NCI-H1092 treated with DMSO at 0.1 percent for 48 hours (cell line): ENCODE measurements around the gene SEC11C.

Experiments used
- DNase-seq: peaks from one replicate; lab custom pipeline; 2025; lab: John Stamatoyannopoulos, UW

The SEC11C gene

DNA sequence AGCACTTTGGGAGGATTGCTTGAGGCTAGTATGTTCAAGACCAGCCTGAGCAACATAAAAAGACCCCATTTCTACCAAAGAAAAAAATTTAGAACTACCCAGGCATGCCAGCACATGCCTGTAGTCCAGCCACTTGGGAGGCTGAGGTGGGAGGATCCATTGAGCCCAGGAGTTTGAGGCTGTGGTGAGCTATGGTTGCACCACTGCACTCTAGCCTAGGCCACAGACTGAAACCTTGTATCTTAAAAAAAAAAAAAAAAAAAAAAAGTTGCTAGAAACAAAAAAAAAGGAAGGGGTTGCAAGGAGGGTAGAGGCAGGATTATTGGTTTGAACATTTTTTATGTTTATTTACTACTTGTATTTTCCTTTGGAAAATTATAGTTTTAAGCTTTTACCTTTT is 4.8 kb downstream of the SEC11C start:
- DNase-seq: no peak

DNA sequence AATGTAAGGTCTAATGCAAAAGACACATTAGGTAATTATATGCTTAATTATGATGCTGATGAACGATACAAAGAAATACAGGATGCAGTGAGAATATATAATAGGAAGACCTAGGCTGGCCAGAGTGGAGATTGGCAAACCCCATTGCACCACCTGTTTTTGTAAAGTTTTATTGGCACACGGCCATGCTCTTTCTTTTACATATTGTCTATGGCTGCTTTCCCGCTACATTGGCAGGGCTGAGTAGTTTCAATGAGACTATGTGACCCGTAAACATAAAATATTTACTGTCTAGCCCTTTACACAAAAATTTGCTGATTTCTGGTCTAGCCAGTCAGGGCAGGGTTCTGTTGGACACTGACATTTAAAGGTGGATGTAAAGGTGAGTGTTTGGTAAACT is 5.4 kb downstream of the SEC11C start:
- peak; percentile 91 for DNase-seq

DNA sequence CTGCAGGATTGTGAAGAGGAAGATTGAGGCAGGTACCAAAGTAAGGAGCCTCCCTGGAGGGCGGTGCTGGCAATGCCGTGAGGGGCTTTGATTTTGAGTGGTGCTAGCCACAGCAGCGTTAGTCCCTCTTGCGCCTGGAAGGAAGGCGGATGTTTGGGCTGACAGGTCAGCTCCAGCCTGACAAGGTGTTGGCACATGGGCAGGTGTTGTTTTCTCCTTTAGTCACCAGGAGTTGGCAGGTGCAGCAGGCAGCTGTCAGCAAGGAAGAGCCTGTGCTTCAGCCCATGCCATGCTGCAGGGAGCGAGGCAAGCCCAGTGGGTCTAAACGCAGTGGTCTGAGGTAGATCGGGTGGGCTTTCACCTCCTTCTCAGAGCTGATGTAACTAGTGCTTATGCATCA is 8.5 kb downstream of the SEC11C start:
- peak; percentile 66 for DNase-seq

DNA sequence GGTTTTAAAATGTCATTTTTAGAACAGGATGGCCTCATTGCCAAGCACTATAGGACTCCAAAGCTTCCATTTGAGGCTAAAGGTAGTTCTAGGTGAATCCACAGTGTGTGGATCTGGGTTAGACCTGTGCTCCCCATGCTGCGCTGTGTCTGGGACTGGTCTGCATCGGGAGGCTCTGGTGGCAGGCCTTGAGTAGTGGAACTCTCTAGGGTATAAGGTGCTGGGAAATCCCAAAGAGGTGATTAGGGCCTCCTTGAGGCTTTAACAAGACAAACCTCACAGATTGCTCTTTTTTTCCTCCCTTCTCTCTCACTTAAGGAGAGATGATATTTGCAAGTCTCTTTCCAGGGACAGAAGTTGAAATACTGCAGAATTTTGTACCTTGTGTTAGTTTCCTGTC is 9.3 kb downstream of the SEC11C start:
- DNase-seq: no peak

DNA sequence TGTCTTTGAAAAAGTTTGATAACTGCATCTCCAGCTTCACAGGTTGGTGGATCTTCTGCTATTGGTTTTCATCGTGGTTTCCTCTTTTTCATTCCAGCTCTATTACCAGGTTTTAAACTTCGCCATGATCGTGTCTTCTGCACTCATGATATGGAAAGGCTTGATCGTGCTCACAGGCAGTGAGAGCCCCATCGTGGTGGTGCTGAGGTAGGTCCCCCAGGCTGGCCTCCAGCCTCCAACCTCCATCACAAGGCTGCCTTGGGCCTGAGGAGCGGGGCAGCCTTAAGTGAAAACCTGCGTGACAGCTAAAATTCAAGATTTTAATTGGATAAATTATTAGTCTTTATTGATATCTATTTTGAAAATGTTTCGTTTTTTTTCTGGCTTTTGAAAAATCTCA is 9.7 kb downstream of the SEC11C start:
- no peak for DNase-seq

DNA sequence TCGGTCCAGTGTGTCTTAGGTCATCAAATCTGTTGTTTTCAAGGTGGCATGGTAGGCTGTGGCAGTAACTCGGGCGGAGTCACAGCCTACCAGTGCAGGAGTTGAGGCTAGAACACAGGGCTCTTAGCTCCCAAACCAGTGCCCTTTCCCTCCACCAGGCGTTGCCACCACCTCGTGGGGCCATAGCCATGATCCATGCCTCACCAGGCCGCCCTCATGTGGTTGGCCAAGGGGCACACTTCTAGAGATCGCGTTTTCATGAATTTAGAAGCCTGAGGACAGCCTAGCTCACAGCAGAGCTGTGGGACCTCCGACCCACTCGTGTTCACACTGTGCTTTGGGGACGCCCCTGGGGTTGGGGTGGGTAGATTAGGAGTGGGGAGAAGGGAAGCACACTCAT is 10.6 kb downstream of the SEC11C start:
- DNase-seq: no peak

DNA sequence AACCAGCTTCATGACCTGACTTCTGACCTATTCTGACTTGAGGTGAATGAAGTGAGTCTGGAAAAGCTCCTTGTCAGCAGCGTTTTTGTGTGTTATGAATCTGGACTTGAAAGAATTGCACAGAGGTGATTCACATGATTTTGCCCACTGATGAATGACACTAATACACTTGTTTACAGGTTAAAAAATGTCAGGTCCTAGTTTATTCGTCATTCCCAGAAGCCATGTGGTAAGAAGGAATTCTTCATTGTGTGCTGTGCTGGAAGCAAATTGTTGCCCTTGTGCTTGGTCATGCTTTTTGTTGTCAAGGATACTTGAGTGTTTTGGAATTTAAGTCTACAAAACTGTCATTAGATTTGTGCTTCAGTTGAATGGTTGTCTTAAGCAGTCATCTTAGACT is 15.5 kb downstream of the SEC11C start:
- DNase-seq: no peak

DNA sequence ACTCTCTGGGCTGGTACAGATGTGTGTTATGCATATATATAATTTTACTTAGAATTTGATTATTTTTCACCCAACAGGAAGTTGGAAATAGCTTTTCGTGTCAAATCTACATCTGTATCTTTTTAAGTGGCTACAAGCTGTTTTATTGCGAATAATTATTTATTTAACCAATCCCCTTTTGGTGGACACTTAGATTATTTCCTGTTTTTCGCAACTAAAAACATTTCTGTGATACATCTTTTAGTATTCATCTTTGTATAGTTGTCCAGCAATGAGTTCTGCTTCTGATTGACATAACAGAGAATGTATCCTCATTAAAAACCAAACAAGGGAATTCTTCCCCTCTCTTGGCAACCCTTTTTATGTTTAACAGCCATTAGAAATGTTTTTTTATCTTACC is 16.6 kb downstream of the SEC11C start:
- DNase-seq: no peak

DNA sequence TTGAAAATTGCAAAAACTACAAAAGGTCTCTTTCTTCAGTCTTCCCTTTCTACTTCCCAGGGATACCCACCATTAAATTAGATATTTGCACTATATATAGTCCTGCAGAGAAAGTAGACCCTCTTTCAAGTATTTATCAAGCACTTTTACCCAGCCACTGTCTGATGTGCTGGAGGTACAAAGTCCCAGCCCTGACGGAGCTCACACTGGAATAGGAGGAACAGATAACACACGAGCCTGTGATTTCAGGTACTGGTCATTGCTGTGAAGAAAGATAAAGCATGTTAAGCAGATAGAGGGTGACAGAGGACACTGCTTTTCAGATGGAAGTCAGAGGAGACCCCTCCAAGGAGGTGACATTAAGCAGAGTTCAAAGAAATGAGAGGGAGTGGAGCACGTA is 19.6 kb downstream of the SEC11C start:
- no peak for DNase-seq

DNA sequence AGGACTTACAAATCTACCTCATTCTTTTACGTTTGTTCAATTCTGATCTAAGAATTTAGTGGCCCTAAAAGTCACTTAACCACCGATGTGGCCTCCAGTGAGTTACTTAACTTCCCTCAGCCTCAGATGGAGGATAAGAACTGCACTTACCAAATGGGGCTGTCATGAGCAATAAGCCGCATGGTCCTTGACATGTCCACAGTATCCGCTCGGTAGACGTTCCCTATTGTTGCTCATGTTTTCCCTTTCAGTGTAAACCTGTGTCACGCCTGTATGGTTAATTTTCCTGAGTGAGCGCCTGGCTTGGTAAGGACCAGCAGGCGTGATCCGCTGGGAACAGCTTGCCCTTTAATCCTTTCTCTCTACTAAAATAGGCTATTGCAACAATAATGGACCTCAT is 20.3 kb downstream of the SEC11C start:
- no peak for DNase-seq

DNA sequence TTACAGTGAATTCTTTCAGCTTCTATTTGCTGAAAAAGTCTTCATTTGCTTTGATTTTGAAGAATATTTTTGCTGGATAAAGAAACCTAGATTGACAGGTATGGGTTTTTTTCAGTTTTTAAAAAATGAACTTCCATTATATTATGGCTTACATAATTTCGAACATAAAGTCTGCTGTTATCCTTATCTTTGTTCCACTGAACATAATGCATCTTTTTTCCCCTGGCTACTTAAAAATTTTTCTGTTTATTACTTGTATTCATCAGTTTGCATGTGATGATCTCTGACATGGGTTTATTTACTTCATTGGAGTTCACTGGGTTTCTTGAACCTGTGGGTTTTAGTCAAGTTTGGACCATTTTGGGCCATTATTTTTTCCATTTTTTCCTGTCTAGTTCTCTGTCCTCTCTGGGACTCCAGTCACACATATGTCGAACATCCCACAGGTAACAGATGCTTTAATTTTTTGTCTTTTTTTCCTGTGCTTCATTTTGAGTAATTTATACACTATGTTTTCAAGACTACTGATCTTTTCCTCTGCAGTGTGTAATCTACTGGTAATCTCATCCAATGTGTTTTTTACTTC is 33.1 kb downstream of the SEC11C start:
- DNase-seq: no peak

DNA sequence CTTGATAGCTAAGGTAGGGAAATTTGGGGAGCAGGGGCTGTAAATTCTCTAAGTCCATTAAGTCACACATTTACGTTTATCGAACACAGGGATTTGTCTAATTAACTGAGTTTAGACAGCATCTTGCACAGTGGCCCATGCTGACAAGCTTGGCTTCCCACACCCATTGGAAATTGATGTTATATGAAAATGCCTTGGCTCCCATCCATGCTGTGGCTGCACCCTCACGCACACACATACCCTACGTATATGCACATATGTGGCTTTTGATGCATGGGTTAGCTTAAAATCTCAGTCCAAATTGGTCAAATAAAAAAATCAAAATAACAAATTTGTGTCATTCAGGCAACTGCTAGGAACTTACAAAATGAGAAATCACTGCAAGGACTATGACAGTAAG is 37.8 kb downstream of the SEC11C start:
- no peak for DNase-seq

DNA sequence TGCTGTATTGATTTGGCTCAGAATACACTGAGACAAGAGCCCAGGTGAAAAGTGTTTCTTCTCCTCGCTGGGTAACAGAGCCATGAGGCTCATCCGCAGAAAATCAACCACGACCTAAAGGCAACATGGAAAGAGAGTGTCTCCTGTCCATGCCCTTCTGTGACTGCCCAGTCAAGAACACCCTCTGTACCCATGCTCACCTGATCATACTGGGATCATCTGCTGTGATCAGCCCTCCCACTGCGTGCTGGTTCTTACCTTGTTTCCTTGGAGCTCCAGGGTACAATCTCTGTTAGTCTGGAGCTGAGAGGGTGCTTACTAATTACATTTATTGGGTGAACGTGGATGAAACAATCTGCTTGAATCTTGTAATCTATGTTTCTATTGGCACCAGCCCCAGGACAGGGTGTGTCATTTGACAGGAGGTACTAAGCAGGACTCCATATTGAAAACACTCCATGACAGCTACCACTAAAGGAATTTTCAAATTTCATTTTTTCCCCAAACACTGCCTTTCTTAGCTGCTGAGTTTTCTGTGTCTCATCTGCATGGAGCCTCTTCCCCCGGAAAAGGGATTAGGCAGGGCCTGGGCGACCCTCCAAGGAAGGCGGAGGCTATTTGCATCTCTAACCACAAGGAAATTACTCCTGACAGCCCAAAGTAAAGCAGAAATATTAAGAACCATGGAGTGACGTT is 40.6 kb downstream of the SEC11C start:
- no peak for DNase-seq

DNA sequence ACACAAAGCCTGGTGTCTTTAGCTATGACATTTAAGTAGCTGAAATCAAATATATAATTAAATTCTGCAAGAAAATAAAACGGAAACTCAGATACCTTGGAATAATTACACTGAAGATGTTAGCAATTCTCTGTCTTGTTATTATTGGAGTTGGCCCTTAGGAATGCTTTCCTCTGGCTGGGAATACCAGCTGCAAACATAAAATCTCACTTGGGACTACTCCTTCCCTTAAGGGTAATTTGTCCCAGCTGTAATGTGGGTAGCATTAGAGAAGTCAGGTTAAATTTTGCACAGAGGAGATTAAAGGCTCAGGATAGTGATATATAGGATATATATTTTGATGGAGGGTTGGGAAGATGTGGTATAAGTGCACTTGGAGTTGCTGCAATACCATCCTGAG is 43.0 kb downstream of the SEC11C start:
- no peak for DNase-seq

DNA sequence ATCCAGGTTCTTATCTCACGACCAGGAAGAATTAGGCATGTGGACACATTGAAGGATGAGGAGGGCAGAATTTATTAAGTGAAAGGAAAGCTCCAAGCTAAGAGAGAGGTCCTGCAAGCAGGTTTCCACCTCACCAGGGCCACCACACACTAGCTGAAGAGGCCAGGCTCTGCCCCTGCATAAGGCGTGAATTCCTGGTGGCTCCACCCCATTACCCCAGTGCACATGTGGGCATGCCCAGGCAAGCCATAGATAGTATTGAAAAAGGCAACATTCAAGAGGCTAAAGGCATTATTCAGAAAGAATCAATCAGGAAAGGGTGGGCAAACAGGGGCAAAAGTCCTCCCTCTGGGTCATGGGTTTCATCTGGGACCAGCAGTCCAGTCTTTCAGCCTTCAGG is 49.3 kb downstream of the SEC11C start:
- no peak for DNase-seq

DNA sequence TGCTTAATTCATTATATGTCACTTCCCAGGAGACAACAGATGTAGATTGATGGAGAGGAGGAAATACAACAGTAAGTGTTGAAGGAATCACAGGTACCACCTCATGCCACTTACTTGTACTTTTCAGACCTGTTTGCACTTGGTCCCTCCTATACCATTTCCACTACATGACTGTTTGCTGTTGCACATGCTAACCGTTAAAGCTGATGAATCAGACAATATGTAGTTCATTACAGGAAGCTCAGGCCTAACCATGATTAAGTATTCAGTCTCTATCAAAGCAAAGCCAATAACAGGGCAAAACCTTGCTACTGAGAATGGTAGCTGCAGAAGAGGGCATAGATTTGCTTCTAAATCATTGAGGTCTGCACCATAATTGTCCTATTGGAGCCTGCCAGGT is 50.1 kb downstream of the SEC11C start:
- no peak for DNase-seq

DNA sequence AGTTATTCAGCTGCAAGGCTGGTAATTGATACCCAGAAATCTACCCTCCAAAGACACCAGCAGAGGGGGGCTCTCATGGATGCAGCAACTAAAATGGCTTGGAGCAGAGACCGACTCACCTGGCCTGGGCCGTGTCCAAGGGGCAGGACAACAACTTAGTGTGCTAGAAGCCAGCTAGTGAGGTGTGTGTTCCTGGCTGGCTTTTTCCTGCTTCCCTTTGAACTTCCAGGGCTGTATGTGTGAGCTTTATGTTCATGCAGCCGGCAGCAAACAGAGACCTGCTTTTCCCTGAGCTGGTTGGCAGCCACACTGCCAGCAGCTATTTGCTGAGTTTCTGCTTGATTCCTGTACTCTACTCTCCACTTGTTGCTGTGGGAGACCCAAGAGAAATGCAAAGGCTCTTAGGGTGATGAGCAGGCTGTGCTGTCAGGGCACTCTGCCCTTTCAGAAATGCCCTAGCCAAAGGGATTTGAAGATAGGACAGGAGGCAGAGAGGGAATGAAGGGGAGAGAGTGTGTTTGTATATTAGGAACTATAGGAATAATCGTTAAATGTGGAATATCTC is 56.6 kb downstream of the SEC11C start:
- DNase-seq: no peak

DNA sequence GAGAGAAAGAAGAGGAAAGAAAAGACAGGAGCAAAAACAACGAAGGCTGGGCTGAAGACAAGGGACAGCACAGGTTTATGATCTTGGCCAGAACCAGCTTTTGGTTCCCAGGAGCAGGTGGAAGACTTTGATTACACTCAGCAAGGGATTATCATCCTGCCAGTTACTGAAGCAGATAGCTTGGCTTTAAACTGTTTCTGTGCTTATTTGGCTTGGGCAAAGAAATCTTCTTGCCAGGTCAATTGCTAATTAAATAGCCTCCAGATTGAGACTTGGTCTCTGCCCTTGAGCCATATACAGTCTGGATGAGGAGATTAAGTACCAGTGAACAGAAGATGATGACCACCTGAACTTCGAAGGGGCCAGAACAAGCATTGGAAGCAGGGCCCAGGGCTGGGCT is 58.0 kb downstream of the SEC11C start:
- no peak for DNase-seq

DNA sequence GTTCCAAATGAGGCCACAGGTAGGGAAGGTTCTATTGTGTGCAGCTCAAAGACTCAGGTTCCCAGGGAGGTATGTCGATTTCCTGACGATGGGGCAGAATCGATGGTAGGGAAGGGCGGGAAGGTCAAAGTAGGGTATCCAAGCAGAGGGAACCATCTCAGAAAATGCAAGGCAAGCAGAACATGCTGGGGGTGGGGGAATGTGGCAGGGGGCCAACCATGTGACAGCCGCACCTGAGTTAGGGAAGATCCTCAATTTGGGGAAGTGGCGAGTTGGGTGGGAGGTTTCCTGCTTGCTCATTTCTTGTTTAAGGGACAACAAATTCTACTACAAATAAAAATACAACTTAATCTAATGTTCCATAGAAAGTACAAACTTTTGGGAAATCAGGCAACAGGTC is 58.5 kb downstream of the SEC11C start:
- DNase-seq: no peak

DNA sequence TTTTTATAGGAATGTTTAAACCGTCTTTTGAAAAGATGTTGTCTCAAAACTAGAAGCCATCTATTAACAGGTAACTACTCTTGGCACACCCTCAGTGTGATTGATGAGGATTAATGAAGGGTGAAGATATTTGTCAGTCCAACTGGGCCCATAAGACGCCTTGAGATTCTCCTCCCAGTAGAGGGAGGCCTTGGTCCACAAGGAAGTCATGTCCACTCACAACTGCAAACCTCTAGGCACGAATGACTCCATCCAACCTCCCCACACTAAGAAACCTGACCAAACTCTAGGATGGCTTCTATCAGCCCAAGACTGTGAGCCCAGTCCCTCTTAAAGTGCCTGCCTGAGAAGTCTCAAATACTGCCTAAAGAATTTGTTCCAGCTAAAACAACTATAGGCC is 61.1 kb downstream of the SEC11C start:
- peak; percentile 29 for DNase-seq

DNA sequence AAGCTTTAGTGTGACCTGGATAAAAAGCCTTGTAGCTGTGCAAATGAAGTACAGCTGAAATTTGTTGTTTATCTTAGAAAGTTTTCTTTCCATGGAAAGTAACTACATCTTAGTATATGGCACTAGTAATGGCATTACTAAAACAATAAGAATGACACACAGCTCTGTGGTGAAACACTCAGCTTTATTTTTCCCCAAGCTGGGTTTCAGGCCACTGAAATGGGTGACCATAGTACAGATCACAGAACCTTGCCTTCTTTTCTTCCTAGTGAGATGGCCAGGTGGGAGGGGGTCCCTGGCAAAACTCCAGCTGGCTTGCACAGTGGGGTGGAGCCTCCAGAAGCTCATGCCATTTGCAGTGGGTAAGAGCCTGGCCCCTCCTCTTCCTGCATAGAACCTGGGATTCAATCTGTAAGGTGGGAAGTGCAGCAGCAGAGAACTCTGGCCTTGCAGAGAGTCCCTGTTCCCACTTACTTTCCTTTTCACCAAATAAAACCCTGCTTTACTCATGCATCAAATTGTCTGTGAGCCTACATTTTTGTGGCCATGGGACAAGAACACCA is 62.7 kb downstream of the SEC11C start:
- peak; percentile 51 for DNase-seq

DNA sequence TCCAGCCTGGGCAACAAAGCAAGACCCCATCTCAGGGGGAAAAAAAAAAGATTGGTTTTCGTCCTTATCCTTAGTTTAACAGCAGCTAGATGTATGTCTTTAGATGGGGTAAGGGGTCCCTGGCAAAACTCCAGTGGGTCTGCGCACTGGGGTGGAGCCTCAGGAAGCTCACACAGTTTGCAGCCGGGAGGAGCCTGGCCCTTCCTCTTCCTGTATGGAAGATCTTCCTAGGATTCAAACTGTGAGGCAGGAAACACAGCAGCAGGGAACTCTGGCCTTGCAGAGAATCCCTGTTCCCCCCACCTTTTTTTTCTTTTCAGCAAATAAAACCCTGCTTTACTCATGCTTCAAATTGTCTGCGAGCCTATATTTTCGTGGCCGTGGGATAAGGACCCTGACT is 67.8 kb downstream of the SEC11C start:
- no peak for DNase-seq
